ENCODE data around the gene CDC42SE2. TPM values are rescaled to one million over a fixed set of nuclear protein-coding genes. Genes with fewer than 3 reads are reported as not detected.

Gene CDC42SE2
- total and polyA plus RNA-seq, 2 experiments from 2014 or later: 24.2 to 36.2 TPM

DNA sequence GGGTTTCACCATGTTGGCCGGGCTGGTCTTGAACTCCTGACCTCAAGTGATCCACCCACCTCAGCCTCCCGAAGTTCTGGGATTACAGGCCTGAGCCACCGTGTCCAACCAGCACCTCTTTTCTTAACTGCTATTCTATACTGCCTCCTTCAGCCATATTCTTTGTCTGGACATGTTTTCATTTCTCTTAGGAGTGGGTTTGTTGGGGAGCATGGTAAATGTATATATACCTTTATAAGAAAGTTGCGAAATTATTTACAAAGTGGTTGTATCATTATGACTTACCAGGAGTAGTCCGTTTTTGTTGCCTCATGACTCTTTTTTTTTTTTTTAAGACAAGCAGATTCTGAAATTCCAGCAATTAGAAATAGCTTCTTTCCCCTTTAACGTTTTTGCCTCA lies 38.7 kb downstream of the CDC42SE2 start:
- no peaks in the 10 kb centered on the region for H3K9me3 Mint-ChIP-seq
- no peak overlapping the region for H3K4me3 ChIP-seq
- H3K36me3 Mint-ChIP-seq (ENCODE audit: low read depth): peaks cover 3% of the 10 kb centered on the region; the same call in 1 of the 3 replicates
- no peaks in the 10 kb centered on the region for H3K4me1 ChIP-seq (ENCODE audit: insufficient read depth)
- no peak overlapping the region for H3K4me3 Mint-ChIP-seq
- no peak overlapping the region for H3K27ac ChIP-seq (ENCODE audit: low read depth)
- ATAC-seq: no peak
- DNase-seq (ENCODE audit: low spot score): no peak
- no peak overlapping the region for H2AFZ ChIP-seq
- H3K79me2 ChIP-seq (replicated peaks; ENCODE audit: insufficient read depth): peaks cover 73% of the 10 kb centered on the region
- H3K36me3 ChIP-seq (ENCODE audit: insufficient read depth): no peaks in the 10 kb centered on the region
- H3K4me1 Mint-ChIP-seq: peaks cover 8% of the 10 kb centered on the region; the same call in 2 of the 3 replicates
- no peaks in the 10 kb centered on the region for H3K9me2 ChIP-seq (ENCODE audit: insufficient read depth)
- no peaks in the 10 kb centered on the region for H3K27me3 Mint-ChIP-seq (ENCODE audit: insufficient read depth, low read depth, poor library complexity)
- no peak for TF ChIP-seq JUNB (IDR thresholded peaks at IDR 0.05; ENCODE audit: unreplicated experiment)
- TF ChIP-seq, protein P1, sequence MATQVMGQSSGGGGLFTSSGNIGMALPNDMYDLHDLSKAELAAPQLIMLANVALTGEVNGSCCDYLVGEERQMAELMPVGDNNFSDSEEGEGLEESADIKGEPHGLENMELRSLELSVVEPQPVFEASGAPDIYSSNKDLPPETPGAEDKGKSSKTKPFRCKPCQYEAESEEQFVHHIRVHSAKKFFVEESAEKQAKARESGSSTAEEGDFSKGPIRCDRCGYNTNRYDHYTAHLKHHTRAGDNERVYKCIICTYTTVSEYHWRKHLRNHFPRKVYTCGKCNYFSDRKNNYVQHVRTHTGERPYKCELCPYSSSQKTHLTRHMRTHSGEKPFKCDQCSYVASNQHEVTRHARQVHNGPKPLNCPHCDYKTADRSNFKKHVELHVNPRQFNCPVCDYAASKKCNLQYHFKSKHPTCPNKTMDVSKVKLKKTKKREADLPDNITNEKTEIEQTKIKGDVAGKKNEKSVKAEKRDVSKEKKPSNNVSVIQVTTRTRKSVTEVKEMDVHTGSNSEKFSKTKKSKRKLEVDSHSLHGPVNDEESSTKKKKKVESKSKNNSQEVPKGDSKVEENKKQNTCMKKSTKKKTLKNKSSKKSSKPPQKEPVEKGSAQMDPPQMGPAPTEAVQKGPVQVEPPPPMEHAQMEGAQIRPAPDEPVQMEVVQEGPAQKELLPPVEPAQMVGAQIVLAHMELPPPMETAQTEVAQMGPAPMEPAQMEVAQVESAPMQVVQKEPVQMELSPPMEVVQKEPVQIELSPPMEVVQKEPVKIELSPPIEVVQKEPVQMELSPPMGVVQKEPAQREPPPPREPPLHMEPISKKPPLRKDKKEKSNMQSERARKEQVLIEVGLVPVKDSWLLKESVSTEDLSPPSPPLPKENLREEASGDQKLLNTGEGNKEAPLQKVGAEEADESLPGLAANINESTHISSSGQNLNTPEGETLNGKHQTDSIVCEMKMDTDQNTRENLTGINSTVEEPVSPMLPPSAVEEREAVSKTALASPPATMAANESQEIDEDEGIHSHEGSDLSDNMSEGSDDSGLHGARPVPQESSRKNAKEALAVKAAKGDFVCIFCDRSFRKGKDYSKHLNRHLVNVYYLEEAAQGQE (IDR thresholded peaks at IDR 0.05; ENCODE audit: unreplicated experiment): no peak
- TF ChIP-seq, protein P2, sequence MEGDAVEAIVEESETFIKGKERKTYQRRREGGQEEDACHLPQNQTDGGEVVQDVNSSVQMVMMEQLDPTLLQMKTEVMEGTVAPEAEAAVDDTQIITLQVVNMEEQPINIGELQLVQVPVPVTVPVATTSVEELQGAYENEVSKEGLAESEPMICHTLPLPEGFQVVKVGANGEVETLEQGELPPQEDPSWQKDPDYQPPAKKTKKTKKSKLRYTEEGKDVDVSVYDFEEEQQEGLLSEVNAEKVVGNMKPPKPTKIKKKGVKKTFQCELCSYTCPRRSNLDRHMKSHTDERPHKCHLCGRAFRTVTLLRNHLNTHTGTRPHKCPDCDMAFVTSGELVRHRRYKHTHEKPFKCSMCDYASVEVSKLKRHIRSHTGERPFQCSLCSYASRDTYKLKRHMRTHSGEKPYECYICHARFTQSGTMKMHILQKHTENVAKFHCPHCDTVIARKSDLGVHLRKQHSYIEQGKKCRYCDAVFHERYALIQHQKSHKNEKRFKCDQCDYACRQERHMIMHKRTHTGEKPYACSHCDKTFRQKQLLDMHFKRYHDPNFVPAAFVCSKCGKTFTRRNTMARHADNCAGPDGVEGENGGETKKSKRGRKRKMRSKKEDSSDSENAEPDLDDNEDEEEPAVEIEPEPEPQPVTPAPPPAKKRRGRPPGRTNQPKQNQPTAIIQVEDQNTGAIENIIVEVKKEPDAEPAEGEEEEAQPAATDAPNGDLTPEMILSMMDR (conservative IDR thresholded peaks at IDR 0.05; ENCODE audit: low read depth in 2 of 2): no peak
- no peaks in the 10 kb centered on the region for H3K27me3 ChIP-seq (ENCODE audit: insufficient read depth)
- no peaks in the 10 kb centered on the region for H3F3A ChIP-seq (replicated peaks; ENCODE audit: low read depth)
- H3K27ac Mint-ChIP-seq: no peak overlapping the region; the same call in 1 of the 2 replicates
- H3K4me2 ChIP-seq: no peak overlapping the region
- no peaks in the 10 kb centered on the region for H4K20me1 ChIP-seq (replicated peaks; ENCODE audit: insufficient read depth)

DNA sequence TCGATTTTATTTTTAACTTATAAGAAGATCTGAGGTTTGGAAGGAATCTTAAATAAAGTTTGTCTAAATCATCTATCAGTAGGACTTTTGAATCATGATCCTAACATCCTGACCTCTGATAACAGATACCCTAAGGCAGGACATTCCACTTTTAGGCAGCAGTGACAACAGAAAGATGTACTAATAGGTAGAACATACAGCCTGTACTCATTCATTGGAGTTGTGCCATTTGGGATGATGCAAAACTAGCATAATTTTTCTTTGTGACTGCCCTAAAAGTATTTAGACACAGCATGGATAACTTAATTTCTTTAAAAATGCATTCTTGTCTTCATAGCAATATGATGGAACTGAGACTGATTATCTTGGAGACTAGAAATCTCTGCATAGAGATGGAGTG lies 39.7 kb downstream of the CDC42SE2 start:
- Histone ChIP-seq H3F3A (replicated peaks; ENCODE audit: low read depth) (no peaks in the 10 kb centered on the region), H3K9me2 (ENCODE audit: insufficient read depth) (no peaks in the 10 kb centered on the region), H3K4me1 (ENCODE audit: insufficient read depth) (no peaks in the 10 kb centered on the region), H2AFZ (no peak overlapping the region), H4K20me1 (replicated peaks; ENCODE audit: insufficient read depth) (no peaks in the 10 kb centered on the region), H3K27ac (ENCODE audit: low read depth) (no peak overlapping the region), H3K27me3 (ENCODE audit: insufficient read depth) (no peaks in the 10 kb centered on the region), H3K4me2 (no peak overlapping the region), H3K79me2 (replicated peaks; ENCODE audit: insufficient read depth) (peaks cover 75% of the 10 kb centered on the region), H3K4me3 (no peak overlapping the region), H3K36me3 (ENCODE audit: insufficient read depth) (no peaks in the 10 kb centered on the region)
- Mint-ChIP-seq H3K27me3 (ENCODE audit: insufficient read depth, low read depth, poor library complexity) (no peaks in the 10 kb centered on the region), H3K4me1 (peaks cover 8% of the 10 kb centered on the region; the same call in 2 of the 3 replicates), H3K4me3 (no peak overlapping the region), H3K36me3 (ENCODE audit: low read depth) (peaks cover 6% of the 10 kb centered on the region; the same call in 2 of the 3 replicates), H3K9me3 (peaks cover 4% of the 10 kb centered on the region; the same call in 2 of the 3 replicates), H3K27ac (no peak overlapping the region)
- no peak for ATAC-seq
- DNase-seq (ENCODE audit: low spot score): no peak
- TF ChIP-seq NANOG (IDR thresholded peaks at IDR 0.05; ENCODE audit: borderline replicate concordance): no peak
- no peak for TF ChIP-seq STAT1 (IDR thresholded peaks at IDR 0.05; ENCODE audit: unreplicated experiment)
- no peak for TF ChIP-seq ZNF114 (CRISPR knock-in tag; IDR thresholded peaks at IDR 0.05)
- TF ChIP-seq, protein P3, sequence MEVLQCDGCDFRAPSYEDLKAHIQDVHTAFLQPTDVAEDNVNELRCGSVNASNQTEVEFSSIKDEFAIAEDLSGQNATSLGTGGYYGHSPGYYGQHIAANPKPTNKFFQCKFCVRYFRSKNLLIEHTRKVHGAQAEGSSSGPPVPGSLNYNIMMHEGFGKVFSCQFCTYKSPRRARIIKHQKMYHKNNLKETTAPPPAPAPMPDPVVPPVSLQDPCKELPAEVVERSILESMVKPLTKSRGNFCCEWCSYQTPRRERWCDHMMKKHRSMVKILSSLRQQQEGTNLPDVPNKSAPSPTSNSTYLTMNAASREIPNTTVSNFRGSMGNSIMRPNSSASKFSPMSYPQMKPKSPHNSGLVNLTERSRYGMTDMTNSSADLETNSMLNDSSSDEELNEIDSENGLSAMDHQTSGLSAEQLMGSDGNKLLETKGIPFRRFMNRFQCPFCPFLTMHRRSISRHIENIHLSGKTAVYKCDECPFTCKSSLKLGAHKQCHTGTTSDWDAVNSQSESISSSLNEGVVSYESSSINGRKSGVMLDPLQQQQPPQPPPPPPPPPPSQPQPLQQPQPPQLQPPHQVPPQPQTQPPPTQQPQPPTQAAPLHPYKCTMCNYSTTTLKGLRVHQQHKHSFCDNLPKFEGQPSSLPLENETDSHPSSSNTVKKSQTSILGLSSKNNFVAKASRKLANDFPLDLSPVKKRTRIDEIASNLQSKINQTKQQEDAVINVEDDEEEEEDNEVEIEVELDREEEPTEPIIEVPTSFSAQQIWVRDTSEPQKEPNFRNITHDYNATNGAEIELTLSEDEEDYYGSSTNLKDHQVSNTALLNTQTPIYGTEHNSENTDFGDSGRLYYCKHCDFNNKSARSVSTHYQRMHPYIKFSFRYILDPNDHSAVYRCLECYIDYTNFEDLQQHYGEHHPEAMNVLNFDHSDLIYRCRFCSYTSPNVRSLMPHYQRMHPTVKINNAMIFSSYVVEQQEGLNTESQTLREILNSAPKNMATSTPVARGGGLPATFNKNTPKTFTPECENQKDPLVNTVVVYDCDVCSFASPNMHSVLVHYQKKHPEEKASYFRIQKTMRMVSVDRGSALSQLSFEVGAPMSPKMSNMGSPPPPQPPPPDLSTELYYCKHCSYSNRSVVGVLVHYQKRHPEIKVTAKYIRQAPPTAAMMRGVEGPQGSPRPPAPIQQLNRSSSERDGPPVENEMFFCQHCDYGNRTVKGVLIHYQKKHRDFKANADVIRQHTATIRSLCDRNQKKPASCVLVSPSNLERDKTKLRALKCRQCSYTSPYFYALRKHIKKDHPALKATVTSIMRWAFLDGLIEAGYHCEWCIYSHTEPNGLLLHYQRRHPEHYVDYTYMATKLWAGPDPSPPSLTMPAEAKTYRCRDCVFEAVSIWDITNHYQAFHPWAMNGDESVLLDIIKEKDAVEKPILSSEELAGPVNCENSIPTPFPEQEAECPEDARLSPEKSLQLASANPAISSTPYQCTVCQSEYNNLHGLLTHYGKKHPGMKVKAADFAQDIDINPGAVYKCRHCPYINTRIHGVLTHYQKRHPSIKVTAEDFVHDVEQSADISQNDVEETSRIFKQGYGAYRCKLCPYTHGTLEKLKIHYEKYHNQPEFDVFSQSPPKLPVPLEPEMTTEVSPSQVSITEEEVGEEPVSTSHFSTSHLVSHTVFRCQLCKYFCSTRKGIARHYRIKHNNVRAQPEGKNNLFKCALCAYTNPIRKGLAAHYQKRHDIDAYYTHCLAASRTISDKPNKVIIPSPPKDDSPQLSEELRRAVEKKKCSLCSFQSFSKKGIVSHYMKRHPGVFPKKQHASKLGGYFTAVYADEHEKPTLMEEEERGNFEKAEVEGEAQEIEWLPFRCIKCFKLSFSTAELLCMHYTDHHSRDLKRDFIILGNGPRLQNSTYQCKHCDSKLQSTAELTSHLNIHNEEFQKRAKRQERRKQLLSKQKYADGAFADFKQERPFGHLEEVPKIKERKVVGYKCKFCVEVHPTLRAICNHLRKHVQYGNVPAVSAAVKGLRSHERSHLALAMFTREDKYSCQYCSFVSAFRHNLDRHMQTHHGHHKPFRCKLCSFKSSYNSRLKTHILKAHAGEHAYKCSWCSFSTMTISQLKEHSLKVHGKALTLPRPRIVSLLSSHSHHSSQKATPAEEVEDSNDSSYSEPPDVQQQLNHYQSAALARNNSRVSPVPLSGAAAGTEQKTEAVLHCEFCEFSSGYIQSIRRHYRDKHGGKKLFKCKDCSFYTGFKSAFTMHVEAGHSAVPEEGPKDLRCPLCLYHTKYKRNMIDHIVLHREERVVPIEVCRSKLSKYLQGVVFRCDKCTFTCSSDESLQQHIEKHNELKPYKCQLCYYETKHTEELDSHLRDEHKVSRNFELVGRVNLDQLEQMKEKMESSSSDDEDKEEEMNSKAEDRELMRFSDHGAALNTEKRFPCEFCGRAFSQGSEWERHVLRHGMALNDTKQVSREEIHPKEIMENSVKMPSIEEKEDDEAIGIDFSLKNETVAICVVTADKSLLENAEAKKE (CRISPR knock-in tag; IDR thresholded peaks at IDR 0.05): no peak
- TF ChIP-seq EZH2 (IDR thresholded peaks at IDR 0.05; ENCODE audit: low read depth, unreplicated experiment): no peak
- TF ChIP-seq, protein P4, sequence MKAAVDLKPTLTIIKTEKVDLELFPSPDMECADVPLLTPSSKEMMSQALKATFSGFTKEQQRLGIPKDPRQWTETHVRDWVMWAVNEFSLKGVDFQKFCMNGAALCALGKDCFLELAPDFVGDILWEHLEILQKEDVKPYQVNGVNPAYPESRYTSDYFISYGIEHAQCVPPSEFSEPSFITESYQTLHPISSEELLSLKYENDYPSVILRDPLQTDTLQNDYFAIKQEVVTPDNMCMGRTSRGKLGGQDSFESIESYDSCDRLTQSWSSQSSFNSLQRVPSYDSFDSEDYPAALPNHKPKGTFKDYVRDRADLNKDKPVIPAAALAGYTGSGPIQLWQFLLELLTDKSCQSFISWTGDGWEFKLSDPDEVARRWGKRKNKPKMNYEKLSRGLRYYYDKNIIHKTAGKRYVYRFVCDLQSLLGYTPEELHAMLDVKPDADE (IDR thresholded peaks at IDR 0.05): no peak
